Ovary (tissue), 9 donors: Measurements from ENCODE around the gene TF. TPM values are rescaled to one million over a fixed set of nuclear protein-coding genes. Genes with fewer than 3 reads are reported as not detected.

Source experiments
- DNase-seq, 5 donors: peaks; one replicate each; pipeline ENCODE4 v3.0.0-alpha.2; 2019 to 2020
- H3K27ac ChIP-seq, 2 donors: fragments of 200-600 bp; one replicate each; pipeline versions ENCODE4 v1.5.1 to v1.8.0; 2019 to 2022
- H3K27me3 ChIP-seq: fragments of 200-600 bp; one replicate; pipeline ENCODE4 v1.8.0; 2022
- H3K36me3 ChIP-seq: fragments of 200-600 bp; sonication (generic); one replicate; pipeline ENCODE4 v1.5.1; 2019
- H3K4me1 ChIP-seq: one replicate; pipeline ENCODE4 v1.8.1; 2013; ENCODE audit warnings: mild to moderate bottlenecking, moderate library complexity; ENCODE audit not compliant: insufficient read depth
- H3K4me3 ChIP-seq: fragments of 200-600 bp; sonication (generic); one replicate; pipeline ENCODE4 v1.5.1; 2017
- H3K9me3 ChIP-seq, 2 donors: fragments of 200-600 bp in 1 of 2; sonication (generic) in 1 of 2; one replicate each; pipeline versions ENCODE4 v1.5.1 to v1.8.1; 2013 to 2019; ENCODE audit warnings: mild to moderate bottlenecking in 1 of 2, moderate library complexity in 1 of 2
- CTCF ChIP-seq, 3 donors: fragments of 450-650 bp in 2 of 3; fragments of 200-600 bp in 1 of 3; IDR thresholded peaks; one replicate each; pipeline versions ENCODE4 v1.5.1 to v1.8.0; 2016 to 2022; ENCODE audit warnings: antibody characterized with exemption in 3 of 3, mild to moderate bottlenecking in 1 of 3
- EP300 ChIP-seq: sonication (generic); formaldehyde crosslinking; IDR thresholded peaks from one replicate; pipeline ENCODE4 v1.6.1; 2017; ENCODE audit warnings: antibody characterized with exemption
- POLR2A ChIP-seq: fragments of 450-650 bp; IDR thresholded peaks from one replicate; pipeline ENCODE4 v1.6.1; 2017; ENCODE audit warnings: antibody characterized with exemption, mild to moderate bottlenecking, moderate library complexity
- WGBS, 3 donors: extraction: QIAGEN DNeasy Blood & Tissue Kit in 1 of 3; methylation state at CpG; one replicate each; pipeline versions ENCODE4 v1.1.5 to v1.1.7; 2013 to 2017; 5-methylcytosine and 5-hydroxymethylcytosine counted together
- intact Hi-C, 4 donors: fragments of 100-400 bp; cut with DNase I; formaldehyde crosslinking; loops; one replicate each; pipeline versions ENCODE4 v1.11.0 to v1.15.1; 2022 to 2023
- polyA plus RNA-seq, 2 donors: library from polyadenylated mRNA; stranded (reverse); fragments of 200-250 nt in 1 of 2; fragments of 350-450 nt in 1 of 2; fragmentation: Illumina TruSeq in 1 of 2; extraction: RNeasy Lipid Tissue Mini Kit (QIAGEN cat#74804) in 1 of 2; gene quantifications; one replicate each; pipeline ENCODE4 v1.2.3, GENCODE V29; 2013 to 2014
- total RNA-seq, 7 donors: library from RNA; depleted of rRNA in 2 of 7; stranded (reverse); fragments of >200 nt in 2 of 7; fragmentation: NEBNext Ultra II Directional in 3 of 7; extraction: Animal tissue kit (Norgen Biotek cat#: 25700) in 3 of 7; gene quantifications; one replicate each; pipeline versions ENCODE4 v1.1.0 to v1.2.4, GENCODE V29; 2016 to 2023
- donor health status: DM: no; HTN: no; CAD: no; lungs with moderate emphysema.
- donor health status: DM: no; HTN: no; CAD: no.
- donor health status: Bipolar disorder and iron deficiency.
- donor health status: DM: yes; HTN: yes; CAD: no.
- donor health status: DM: no; HTN: no; CAD: no.
- donor health status: DM: yes; HTN: yes; CAD: no.

TF gene
- total and polyA plus RNA-seq, 9 donors: under 0.01 to 18.1 (median 2.0) TPM

- Histone ChIP-seq H3K4me1 (no peaks in the 10 kb centered on the region), H3K9me3 (no peaks in the 10 kb centered on the region), H3K36me3 (no peaks in the 10 kb centered on the region), H3K27ac (no peak overlapping the region), H3K27me3 (no peaks in the 10 kb centered on the region), H3K4me3 (no peak overlapping the region)
- intact Hi-C loops: no loop called here
- TF ChIP-seq EP300 (no peak), POLR2A (no peak), CTCF (IDR thresholded peaks at IDR 0.05) (no peak)
- no peak for DNase-seq
- WGBS, 3 donors: 42 to 54% (median 47%) methylated on average over 2 of the region's 2 CpGs
Measured at GRCh38 chr3:133759740-133760305, 13.6 kb downstream of the TF start.

- intact Hi-C loops: no loop called here
- DNase-seq: no peak
- WGBS, 3 donors: 93 to 96% (median 95%) methylated on average over 2 of the region's 2 CpGs
- Histone ChIP-seq H3K27me3 (no peaks in the 10 kb centered on the region), H3K4me1 (no peaks in the 10 kb centered on the region), H3K36me3 (no peaks in the 10 kb centered on the region), H3K4me3 (no peak overlapping the region), H3K9me3 (no peaks in the 10 kb centered on the region), H3K27ac (no peak overlapping the region)
- TF ChIP-seq CTCF (IDR thresholded peaks at IDR 0.05) (no peak), EP300 (no peak), POLR2A (no peak)
Measured at GRCh38 chr3:133760916-133761315, 14.7 kb downstream of the TF start.

GRCh38 chr3:133761605-133762484 lies 15.7 kb downstream of the TF start:
- Histone ChIP-seq H3K4me1 (no peaks in the 10 kb centered on the region), H3K9me3 (no peaks in the 10 kb centered on the region), H3K4me3 (no peak overlapping the region), H3K36me3 (no peaks in the 10 kb centered on the region), H3K27ac (no peak overlapping the region), H3K27me3 (no peaks in the 10 kb centered on the region)
- TF ChIP-seq CTCF (IDR thresholded peaks at IDR 0.05): no peak
- TF ChIP-seq EP300: no peak
- no peak for TF ChIP-seq POLR2A
- no peak for DNase-seq
- WGBS, 3 donors: 79 to 85% (median 80%) methylated on average over 6 of the region's 6 CpGs
- intact Hi-C loops: no loop called here

- WGBS, 3 donors: 82 to 84% (median 83%) methylated on average over 3 of the region's 3 CpGs
- intact Hi-C loops: no loop called here
- no peak for DNase-seq
- Histone ChIP-seq H3K4me3 (no peak overlapping the region), H3K36me3 (no peaks in the 10 kb centered on the region), H3K4me1 (no peaks in the 10 kb centered on the region), H3K27me3 (no peaks in the 10 kb centered on the region), H3K9me3 (no peaks in the 10 kb centered on the region), H3K27ac (no peak overlapping the region)
- no peak for TF ChIP-seq CTCF (IDR thresholded peaks at IDR 0.05)
- no peak for TF ChIP-seq POLR2A
- no peak for TF ChIP-seq EP300
Measured at GRCh38 chr3:133762539-133762938, 16.3 kb downstream of the TF start.
